ENCODE measurements around the gene DCX. TPM values are rescaled to one million over a fixed set of nuclear protein-coding genes. Genes with fewer than 3 reads are reported as not detected.
"Not testable (repeated sequence)": the region's sequence is repeated elsewhere in the genome, so short reads cannot be mapped to it uniquely, and the experiment has no call there.

The DCX gene
- total RNA-seq, 1 donor from 2014 or later: 614 TPM

DNA sequence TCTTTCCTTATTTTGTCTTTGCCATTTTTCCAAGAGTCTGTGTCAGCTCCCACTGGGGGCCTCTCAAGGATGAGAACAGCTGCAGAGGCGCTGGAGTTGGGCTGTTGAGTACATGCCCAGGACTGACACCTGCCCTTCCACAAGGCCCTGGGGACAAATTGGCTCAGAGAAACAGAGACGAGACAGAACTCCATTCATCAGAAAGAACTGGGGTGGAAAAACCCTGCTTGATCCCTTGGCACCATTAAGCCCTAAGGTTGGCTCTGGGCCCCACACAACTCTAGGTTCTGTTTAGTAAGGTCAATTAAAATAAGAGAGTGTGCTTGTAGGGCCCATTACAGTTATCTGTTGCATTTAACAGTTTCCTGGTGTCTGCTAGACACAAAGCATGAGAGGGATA lies 63.6 kb downstream of the DCX start:
- Mint-ChIP-seq H3K9me3 (ENCODE audit: unreplicated experiment) (peaks cover 7% of the 10 kb centered on the region), H3K4me1 (ENCODE audit: low read depth, unreplicated experiment) (peaks cover 38% of the 10 kb centered on the region), H3K4me3 (ENCODE audit: unreplicated experiment) (peak overlapping the region; percentile 67), H3K27me3 (ENCODE audit: unreplicated experiment) (no peaks in the 10 kb centered on the region), H3K27ac (ENCODE audit: unreplicated experiment) (peak overlapping the region; percentile 59), H3K36me3 (ENCODE audit: unreplicated experiment) (peaks cover 4% of the 10 kb centered on the region)
- DNase-seq: peak; percentile 27
- TF ChIP-seq, protein P1, sequence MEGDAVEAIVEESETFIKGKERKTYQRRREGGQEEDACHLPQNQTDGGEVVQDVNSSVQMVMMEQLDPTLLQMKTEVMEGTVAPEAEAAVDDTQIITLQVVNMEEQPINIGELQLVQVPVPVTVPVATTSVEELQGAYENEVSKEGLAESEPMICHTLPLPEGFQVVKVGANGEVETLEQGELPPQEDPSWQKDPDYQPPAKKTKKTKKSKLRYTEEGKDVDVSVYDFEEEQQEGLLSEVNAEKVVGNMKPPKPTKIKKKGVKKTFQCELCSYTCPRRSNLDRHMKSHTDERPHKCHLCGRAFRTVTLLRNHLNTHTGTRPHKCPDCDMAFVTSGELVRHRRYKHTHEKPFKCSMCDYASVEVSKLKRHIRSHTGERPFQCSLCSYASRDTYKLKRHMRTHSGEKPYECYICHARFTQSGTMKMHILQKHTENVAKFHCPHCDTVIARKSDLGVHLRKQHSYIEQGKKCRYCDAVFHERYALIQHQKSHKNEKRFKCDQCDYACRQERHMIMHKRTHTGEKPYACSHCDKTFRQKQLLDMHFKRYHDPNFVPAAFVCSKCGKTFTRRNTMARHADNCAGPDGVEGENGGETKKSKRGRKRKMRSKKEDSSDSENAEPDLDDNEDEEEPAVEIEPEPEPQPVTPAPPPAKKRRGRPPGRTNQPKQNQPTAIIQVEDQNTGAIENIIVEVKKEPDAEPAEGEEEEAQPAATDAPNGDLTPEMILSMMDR (IDR thresholded peaks at IDR 0.05; ENCODE audit: partially characterized antibody, unreplicated experiment): no peak

DNA sequence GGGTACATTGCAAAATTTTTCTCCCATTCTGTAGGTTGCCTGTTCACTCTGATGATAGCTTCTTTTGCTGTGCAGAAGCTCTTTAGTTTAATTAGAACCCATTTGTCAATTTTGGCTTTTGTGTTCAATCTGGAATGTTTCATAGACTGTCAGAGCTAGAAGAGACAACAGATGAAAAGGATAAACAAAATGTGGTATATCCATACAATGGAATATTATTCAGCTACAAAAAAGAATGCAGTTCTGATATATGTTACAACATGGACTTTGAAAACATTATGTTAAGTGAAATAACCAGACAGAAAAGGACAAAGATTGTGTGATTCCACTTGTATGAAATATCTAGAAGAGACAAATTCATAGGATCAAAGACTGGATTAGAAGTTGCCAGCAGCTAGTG lies 65.8 kb downstream of the DCX start:
- H3K36me3 Mint-ChIP-seq (ENCODE audit: unreplicated experiment); DNase-seq; H3K27ac Mint-ChIP-seq (ENCODE audit: unreplicated experiment); H3K27me3 Mint-ChIP-seq (ENCODE audit: unreplicated experiment); H3K4me3 Mint-ChIP-seq (ENCODE audit: unreplicated experiment): not testable (repeated sequence)
- Mint-ChIP-seq H3K4me1 (ENCODE audit: low read depth, unreplicated experiment) (peaks cover 43% of the 10 kb centered on the region), H3K9me3 (ENCODE audit: unreplicated experiment) (peaks cover 17% of the 10 kb centered on the region)

DNA sequence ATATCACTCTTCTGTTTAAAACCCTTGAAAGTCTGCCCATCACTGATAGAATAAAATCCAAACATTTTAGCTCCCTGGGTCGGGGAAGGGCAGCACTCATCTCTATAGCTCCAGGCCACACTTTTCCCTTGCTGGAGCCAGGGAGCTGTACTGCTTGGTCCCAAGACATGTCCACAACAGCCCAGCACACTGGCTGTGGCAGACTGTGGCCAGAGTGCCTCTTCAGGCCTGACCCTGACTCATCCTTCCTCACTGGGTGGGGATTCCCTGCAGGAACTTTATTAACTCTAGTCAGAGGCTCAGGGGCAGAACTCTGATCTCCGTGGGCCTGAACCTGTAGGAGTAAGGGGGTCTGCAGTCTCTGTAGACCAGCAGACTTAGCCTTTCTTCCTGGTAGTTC lies 71.9 kb downstream of the DCX start:
- Mint-ChIP-seq H3K9me3 (ENCODE audit: unreplicated experiment) (peaks cover 27% of the 10 kb centered on the region), H3K27me3 (ENCODE audit: unreplicated experiment) (peaks cover 1% of the 10 kb centered on the region), H3K4me1 (ENCODE audit: low read depth, unreplicated experiment) (peaks cover 29% of the 10 kb centered on the region), H3K4me3 (ENCODE audit: unreplicated experiment) (no peak overlapping the region), H3K27ac (ENCODE audit: unreplicated experiment) (no peak overlapping the region), H3K36me3 (ENCODE audit: unreplicated experiment) (no peaks in the 10 kb centered on the region)
- DNase-seq: no peak
- TF ChIP-seq, protein P1 (IDR thresholded peaks at IDR 0.05; ENCODE audit: partially characterized antibody, unreplicated experiment): no peak

DNA sequence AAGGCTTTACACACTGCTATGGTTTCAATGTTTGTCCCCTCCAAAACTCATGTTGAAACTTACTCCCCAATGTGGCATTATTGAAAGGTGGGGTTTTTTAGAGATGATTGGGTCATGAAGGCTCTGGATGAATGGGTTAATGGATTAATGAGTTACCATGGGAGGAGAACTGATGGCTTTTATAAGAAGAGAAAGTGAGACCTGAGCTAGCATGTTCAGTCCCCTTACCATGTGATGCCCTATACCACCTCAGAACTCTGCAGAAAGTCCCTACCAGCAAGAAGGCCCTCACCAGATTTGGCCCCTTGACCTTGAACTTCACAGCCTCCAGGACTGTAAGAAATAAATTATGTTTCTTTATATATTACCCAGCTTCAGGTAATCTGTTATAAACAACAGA lies 72.8 kb downstream of the DCX start:
- TF ChIP-seq, protein P1 (IDR thresholded peaks at IDR 0.05; ENCODE audit: partially characterized antibody, unreplicated experiment): no peak
- peak overlapping the region; percentile 52 for H3K27ac Mint-ChIP-seq (ENCODE audit: unreplicated experiment)
- peaks cover 1% of the 10 kb centered on the region for H3K27me3 Mint-ChIP-seq (ENCODE audit: unreplicated experiment)
- H3K4me1 Mint-ChIP-seq (ENCODE audit: low read depth, unreplicated experiment): peaks cover 31% of the 10 kb centered on the region
- no peak for DNase-seq
- H3K9me3 Mint-ChIP-seq (ENCODE audit: unreplicated experiment): peaks cover 23% of the 10 kb centered on the region
- no peaks in the 10 kb centered on the region for H3K36me3 Mint-ChIP-seq (ENCODE audit: unreplicated experiment)
- H3K4me3 Mint-ChIP-seq (ENCODE audit: unreplicated experiment): no peak overlapping the region

DNA sequence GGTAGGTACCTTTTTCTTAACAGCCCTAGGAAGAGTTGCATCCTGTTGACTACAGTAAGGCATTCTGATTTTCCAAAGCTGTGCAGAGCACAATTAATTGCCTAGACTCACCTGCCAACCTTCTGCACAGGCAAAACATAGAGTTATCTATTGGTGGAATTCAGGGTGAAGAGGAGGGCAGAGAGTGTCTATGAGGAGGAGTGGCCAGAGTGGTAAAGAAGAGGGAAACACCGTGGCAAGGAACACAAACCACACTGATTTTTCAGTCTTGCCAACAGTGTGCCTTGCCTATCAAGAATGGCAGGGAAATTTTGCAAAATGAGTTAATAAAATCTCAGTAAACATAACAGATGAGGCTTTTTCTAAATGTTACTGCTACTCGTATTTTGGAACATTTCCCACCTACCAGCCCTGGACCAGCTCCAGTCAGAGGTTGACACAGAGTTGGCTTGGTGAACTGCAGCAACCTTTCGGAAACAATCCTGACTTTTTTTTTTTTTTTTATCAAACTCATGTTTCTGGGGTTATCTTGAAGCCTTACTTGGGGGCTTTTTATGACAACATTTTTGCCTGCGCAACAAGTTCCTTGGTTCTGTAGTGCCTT lies 73.8 kb downstream of the DCX start:
- no peak overlapping the region for H3K27ac Mint-ChIP-seq (ENCODE audit: unreplicated experiment)
- H3K4me1 Mint-ChIP-seq (ENCODE audit: low read depth, unreplicated experiment): peaks cover 29% of the 10 kb centered on the region
- H3K36me3 Mint-ChIP-seq (ENCODE audit: unreplicated experiment): no peaks in the 10 kb centered on the region
- DNase-seq: no peak
- peaks cover 1% of the 10 kb centered on the region for H3K27me3 Mint-ChIP-seq (ENCODE audit: unreplicated experiment)
- TF ChIP-seq, protein P1 (IDR thresholded peaks at IDR 0.05; ENCODE audit: partially characterized antibody, unreplicated experiment): no peak
- peaks cover 21% of the 10 kb centered on the region for H3K9me3 Mint-ChIP-seq (ENCODE audit: unreplicated experiment)
- no peak overlapping the region for H3K4me3 Mint-ChIP-seq (ENCODE audit: unreplicated experiment)
